Activated naive CD4-positive, alpha-beta T cell treated with anti-CD3 and anti-CD28 coated beads, Interleukin-2, amount 50 U/mL, for 72 hours (primary cell): ENCODE measurements around the gene RSPO1. TPM values are rescaled to one million over a fixed set of nuclear protein-coding genes. Genes with fewer than 3 reads are reported as not detected.
A peak's percentile ranks its signal among the peaks of the same experiment; 100 is the strongest.
"Not testable (repeated sequence)": the region's sequence is repeated elsewhere in the genome, so short reads cannot be mapped to it uniquely, and the experiment has no call there.

Source experiments
- ATAC-seq, 2 donors: fragments of 150-1000 bp; cut with Tn5 transposase; 2 replicates each; pipeline ENCODE4 v1.10.0; 2021; ENCODE audit warnings: mild to moderate bottlenecking in 2 of 2, moderate library complexity in 2 of 2
- DNase-seq, 2 donors: peaks; one replicate each; pipeline ENCODE4 v3.0.0; 2021 to 2022; ENCODE audit warnings: low spot score in 2 of 2
- H3K27ac Mint-ChIP-seq, 2 donors: one replicate each; pipeline ENCODE4 v1.8.0; 2022; ENCODE audit warnings: mild to moderate bottlenecking in 2 of 2, mixed read lengths in 2 of 2
- H3K36me3 Mint-ChIP-seq, 2 donors: one replicate each; pipeline ENCODE4 v1.8.0; 2022; ENCODE audit warnings: mixed read lengths in 2 of 2
- H3K9me3 Mint-ChIP-seq, 2 donors: one replicate each; pipeline ENCODE4 v1.8.0; 2022; ENCODE audit warnings: mixed read lengths in 2 of 2
- total RNA-seq, 2 donors: library from RNA; stranded (reverse); gene quantifications; one replicate each; pipeline ENCODE4 v1.2.3, GENCODE V29; 2022

Gene RSPO1
- total RNA-seq, 2 donors from 2014 or later = not detected

GRCh38 chr1:37605806-37606474 is 28.8 kb downstream of the RSPO1 start:
- ATAC-seq (no peak), DNase-seq (no peak)
- no peaks in the 10 kb centered on the region for H3K9me3 Mint-ChIP-seq
- no peaks in the 10 kb centered on the region for H3K36me3 Mint-ChIP-seq
- no peak overlapping the region for H3K27ac Mint-ChIP-seq

DNA sequence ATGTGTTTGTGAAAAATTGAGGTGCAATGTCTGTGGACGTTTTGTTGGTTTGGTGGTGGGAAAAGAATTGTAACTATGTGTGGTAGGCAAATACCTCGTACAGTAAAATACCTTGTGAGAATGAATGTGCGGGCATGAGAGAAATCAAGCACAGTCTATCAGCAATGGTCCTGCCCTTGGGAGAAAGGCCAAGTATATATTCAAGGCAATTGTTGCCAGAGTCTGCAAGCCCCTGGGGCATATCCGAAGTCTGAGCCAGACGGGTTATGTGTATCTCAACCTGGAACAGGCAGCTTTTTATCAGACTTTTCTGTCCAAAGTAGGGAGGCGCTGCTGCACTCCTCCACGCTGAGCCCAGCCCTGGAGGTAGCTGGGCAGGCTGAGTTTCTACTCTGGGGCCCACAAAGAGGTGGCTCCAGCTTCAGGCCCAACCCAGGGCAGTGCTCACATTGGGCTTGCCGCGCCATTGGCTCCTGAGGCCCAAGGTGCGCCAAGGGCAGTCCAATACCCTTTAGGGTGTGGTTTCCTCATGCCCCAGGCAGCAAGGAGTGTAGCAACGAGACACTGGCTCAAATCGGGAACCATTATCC is 29.5 kb downstream of the RSPO1 start:
- ATAC-seq (no peak), DNase-seq (no peak)
- H3K36me3 Mint-ChIP-seq = no peaks in the 10 kb centered on the region
- H3K27ac Mint-ChIP-seq = no peak overlapping the region
- H3K9me3 Mint-ChIP-seq = no peaks in the 10 kb centered on the region

GRCh38 chr1:37602750-37603694 is 31.7 kb downstream of the RSPO1 start:
- H3K27ac Mint-ChIP-seq = no peak overlapping the region
- no peaks in the 10 kb centered on the region for H3K9me3 Mint-ChIP-seq
- ATAC-seq (peak; percentile 62 to 64), DNase-seq (peak in 1 of 2 donors; percentile 35)
- H3K36me3 Mint-ChIP-seq = no peaks in the 10 kb centered on the region

GRCh38 chr1:37601441-37601840 is 33.3 kb downstream of the RSPO1 start:
- no peak overlapping the region for H3K27ac Mint-ChIP-seq
- no peaks in the 10 kb centered on the region for H3K36me3 Mint-ChIP-seq
- H3K9me3 Mint-ChIP-seq = no peaks in the 10 kb centered on the region
- ATAC-seq (no peak), DNase-seq (no peak)

- Mint-ChIP-seq H3K9me3 (no peaks in the 10 kb centered on the region), H3K36me3 (peaks cover 8% of the 10 kb centered on the region in 2 donors), H3K27ac (no peak overlapping the region)
- DNase-seq (no peak), ATAC-seq (no peak)
Measured at GRCh38 chr1:37599940-37600339, 34.8 kb downstream of the RSPO1 start.

DNA sequence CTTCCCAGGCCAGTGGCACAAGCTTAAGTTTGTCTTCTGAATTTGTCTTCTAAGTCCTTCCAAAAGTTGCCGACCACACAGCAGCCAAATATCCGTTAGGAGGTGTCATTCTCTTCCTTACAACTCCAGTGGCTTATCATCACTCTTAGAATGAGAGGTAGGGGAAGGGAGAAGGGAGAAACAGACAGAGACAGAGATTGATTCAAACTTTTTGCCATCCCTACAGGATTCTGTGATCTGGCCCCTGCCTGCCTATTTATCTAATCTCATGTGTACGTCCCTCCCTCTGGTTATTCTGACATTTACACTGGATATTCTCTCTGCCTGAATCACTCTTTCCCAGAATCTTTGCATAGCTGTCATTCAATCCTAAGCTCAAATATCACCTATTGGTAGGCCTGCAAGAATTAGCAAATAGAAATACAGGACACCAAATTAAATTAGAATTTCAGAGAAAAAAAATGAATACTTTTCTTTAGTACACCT is 38.5 kb downstream of the RSPO1 start:
- Mint-ChIP-seq H3K36me3 (peaks cover 15 to 18% of the 10 kb centered on the region in 2 donors), H3K9me3 (no peaks in the 10 kb centered on the region), H3K27ac (peak overlapping the region; percentile 37 to 91)
- DNase-seq (no peak), ATAC-seq (peak; percentile 7 to 19)

DNA sequence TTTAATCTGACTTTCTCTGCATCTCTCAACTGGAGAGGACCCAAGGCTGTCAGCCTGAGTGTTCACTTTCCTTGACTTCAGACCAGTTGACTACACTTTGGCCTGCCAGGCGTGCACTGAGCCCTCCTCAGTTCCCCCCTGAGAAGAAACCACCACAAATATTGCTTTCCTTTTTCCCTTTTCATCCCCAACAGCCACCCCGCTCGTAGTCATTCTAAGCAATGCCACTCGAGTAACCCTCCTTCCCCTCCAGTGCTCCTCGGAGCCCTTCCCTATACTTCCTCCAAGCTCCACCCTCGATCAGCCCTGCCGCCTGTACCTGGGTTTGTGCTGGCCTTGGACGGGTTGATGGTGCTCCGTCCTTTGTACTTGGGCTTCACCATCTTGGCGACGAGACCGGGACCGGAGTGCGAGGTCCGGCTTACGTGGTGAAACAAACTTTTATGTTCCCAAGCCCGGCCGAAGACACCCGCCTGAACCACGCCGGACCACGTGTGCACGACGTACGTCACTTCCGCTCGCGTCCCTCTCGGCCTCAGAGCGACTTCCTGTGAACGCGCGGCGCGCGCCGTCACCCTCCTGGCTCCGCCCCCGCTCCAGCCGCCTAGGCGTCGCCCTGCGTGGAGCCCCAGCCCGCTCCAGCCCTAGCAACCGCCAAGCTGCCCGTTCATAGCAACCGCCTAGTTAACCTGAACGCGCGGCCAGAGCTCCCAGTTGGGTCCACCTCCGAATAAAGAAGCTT is 39.1 kb downstream of the RSPO1 start, which contains the start of gene GNL2:
Gene GNL2, minus strand, starts transcription at position 498 of the 742 bp plus-strand sequence. Its CDS starts 115 bp downstream, at position 383.
- no peaks in the 10 kb centered on the region for H3K9me3 Mint-ChIP-seq

DNA sequence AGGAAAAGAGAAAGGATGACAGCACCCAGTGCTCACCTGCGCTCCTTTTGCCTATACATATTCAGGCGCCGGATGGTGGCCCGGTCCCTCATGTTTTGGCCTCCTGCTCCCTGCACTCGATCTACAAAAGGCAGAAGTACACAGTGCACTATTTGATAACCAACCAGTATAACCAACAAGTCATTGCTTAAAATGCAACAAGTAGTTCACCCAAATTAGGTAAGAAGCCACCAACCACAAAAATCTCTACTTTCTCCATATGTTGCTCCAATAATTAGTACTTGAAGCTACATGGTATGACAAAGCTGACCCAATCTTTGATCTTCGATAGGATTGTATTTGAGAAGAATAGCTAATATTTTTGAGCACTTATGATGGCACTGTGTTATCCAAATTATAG is 41.0 kb downstream of the RSPO1 start:
- Mint-ChIP-seq H3K9me3 (no peaks in the 10 kb centered on the region), H3K36me3 (peaks cover 22 to 30% of the 10 kb centered on the region in 2 donors), H3K27ac (no peak overlapping the region)
- DNase-seq (no peak), ATAC-seq (no peak)

More for the DNA sequence above, 39.1 kb downstream of the RSPO1 start, which contains the start of gene GNL2:
- peak; percentile 96 to 97 for DNase-seq
- Mint-ChIP-seq H3K27ac (peak within 1 kb of the TSS; percentile 91 to 99), H3K36me3 (peaks cover 18 to 20% of the 10 kb centered on the region in 2 donors)
- ATAC-seq = peak; percentile 99

DNA sequence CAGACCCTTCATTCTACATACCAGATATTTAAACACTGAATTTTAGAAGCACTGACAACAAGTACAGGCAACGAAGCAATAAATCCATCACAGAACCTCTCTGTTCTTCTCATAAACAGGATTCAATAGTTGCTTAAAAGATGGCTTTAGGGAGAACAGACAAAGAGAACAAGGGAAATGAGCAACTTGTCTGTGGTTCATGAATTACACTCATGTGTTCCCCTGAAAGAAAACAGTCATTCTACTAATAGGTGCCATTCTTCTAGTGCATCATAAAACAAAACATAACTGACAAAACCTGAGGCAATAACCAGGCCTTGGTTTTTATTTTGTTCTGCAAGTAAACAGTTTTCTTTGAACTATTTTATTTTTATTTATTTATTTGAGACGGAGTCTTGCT is 45.8 kb downstream of the RSPO1 start:
- DNase-seq (no peak), ATAC-seq (peak; percentile 39 to 87)
- Mint-ChIP-seq H3K9me3 (no peaks in the 10 kb centered on the region), H3K36me3 (peaks cover 14 to 36% of the 10 kb centered on the region in 2 donors), H3K27ac (peak overlapping the region in 1 of 2 donors; percentile 29)

DNA sequence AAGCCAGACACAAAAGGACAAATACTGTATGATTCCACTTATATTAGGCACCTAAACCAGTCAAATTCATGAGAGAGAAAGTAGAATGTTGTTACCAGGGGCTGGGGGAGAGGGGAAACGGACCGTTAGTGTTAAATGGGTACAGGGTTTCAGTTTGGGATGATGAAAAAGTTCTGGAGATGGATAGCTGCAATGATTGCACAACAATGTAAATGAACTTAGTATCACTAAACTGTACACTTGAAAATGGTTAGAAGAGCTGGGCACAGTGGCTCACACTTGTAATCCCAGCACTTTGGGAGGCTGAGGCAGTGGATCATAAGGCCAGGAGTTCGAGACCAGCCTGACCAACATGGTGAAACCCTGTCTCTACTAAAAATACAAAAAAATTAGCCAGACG is 50.1 kb downstream of the RSPO1 start:
- not testable (repeated sequence) for H3K9me3 Mint-ChIP-seq, H3K27ac Mint-ChIP-seq, DNase-seq, ATAC-seq
- H3K36me3 Mint-ChIP-seq = peaks cover 10 to 23% of the 10 kb centered on the region in 2 donors

GRCh38 chr1:37575692-37576091 is 59.0 kb downstream of the RSPO1 start:
- peaks cover 26 to 66% of the 10 kb centered on the region in 2 donors for H3K36me3 Mint-ChIP-seq
- H3K9me3 Mint-ChIP-seq = no peaks in the 10 kb centered on the region
- DNase-seq (no peak), ATAC-seq (peak; percentile 22 to 71)
- peak overlapping the region; percentile 49 to 96 for H3K27ac Mint-ChIP-seq

DNA sequence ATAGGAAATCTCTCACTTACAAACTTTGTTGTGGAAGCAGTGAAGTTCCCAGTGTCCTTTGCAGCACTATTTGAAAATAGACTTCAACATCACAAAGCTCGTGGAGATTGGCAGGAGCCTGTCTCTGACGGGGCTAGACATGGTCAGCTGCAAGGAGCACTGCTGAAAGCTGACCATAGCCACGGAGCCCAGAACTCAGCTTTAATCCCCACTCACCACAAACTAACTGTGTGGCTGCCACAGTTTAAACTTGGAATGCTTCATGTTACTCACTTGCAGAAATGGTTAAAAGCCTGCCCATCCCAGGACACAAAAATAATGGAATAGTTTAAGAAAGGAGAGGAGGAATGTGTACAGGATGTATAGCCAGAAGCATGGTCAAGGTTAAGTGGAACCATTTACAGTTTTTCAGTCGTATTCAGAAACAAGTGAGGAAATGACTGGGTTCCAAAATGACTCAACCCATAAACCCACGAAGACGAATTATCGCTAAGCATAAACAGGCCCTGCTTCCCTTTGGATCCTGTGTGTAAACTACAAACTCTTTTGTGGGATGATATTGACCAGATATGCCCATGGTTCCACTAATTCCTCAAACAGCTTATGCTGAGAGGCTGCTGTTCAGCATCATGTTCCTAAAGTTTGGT is 59.7 kb downstream of the RSPO1 start:
- Mint-ChIP-seq H3K27ac (peak overlapping the region; percentile 49 to 96), H3K36me3 (peaks cover 25 to 61% of the 10 kb centered on the region in 2 donors), H3K9me3 (no peaks in the 10 kb centered on the region)
- DNase-seq (no peak), ATAC-seq (peak; percentile 51 to 76)

GRCh38 chr1:37570528-37571334 is 64.0 kb downstream of the RSPO1 start:
- H3K9me3 Mint-ChIP-seq = no peaks in the 10 kb centered on the region
- no peak for ATAC-seq
- DNase-seq = no peak

GRCh38 chr1:37567023-37567422 is 67.7 kb downstream of the RSPO1 start:
- H3K27ac Mint-ChIP-seq = no peak overlapping the region
- ATAC-seq (no peak), DNase-seq (no peak)
- H3K9me3 Mint-ChIP-seq = no peaks in the 10 kb centered on the region
- peaks cover 22 to 37% of the 10 kb centered on the region in 2 donors for H3K36me3 Mint-ChIP-seq

More at GRCh38 chr1:37570528-37571334, 64.0 kb downstream of the RSPO1 start:
- Mint-ChIP-seq H3K36me3 (peaks cover 41 to 60% of the 10 kb centered on the region in 2 donors), H3K27ac (peak overlapping the region; percentile 72 to 77)

- DNase-seq (no peak), ATAC-seq (no peak)
- H3K9me3 Mint-ChIP-seq = no peaks in the 10 kb centered on the region
- no peak overlapping the region for H3K27ac Mint-ChIP-seq
- H3K36me3 Mint-ChIP-seq = peaks cover 16 to 25% of the 10 kb centered on the region in 2 donors
Measured at GRCh38 chr1:37564892-37565291, 69.8 kb downstream of the RSPO1 start.
